ENCODE results near the gene CMPK2. TPM values are rescaled to one million over a fixed set of nuclear protein-coding genes. Genes with fewer than 3 reads are reported as not detected.

Gene CMPK2
- total RNA-seq, 3 donors from 2014 or later (not counting 1 experiment from before 2014, with no cell fraction given) = 5.8 to 11.4 (median 8.6) TPM

DNA sequence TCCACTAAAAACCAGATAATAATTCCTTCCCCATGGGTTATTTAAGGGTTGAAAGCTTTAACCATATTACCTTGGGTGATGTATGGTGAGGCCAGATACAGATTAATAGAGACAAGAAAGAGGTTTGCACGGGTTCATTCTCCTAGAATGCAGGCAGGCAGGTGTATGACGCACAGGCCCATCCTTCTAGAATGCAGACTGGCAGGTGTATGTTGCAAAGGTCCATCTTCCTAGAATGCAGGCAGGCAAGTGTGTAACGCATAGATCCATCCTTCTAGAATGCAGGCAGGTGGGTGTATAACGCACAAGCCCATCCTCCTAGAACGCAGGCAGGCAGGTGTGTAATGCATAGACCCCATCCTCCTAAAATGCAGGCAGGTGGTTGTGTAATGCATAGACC lies 15.8 kb upstream of the CMPK2 start:
- no peak for ATAC-seq
- peaks cover 38 to 39% of the 10 kb centered on the region in 2 donors for H3K4me1 Mint-ChIP-seq
- H3K27me3 Mint-ChIP-seq (ENCODE audit: low read depth in 2 of 2) = no peaks in the 10 kb centered on the region
- no peaks in the 10 kb centered on the region for H3K9me3 ChIP-seq (ENCODE audit: control insufficient read depth, insufficient read depth, low read length)
- no peaks in the 10 kb centered on the region for H3K9me3 Mint-ChIP-seq
- H3K27ac Mint-ChIP-seq = no peak overlapping the region
- TF ChIP-seq, protein P1, sequence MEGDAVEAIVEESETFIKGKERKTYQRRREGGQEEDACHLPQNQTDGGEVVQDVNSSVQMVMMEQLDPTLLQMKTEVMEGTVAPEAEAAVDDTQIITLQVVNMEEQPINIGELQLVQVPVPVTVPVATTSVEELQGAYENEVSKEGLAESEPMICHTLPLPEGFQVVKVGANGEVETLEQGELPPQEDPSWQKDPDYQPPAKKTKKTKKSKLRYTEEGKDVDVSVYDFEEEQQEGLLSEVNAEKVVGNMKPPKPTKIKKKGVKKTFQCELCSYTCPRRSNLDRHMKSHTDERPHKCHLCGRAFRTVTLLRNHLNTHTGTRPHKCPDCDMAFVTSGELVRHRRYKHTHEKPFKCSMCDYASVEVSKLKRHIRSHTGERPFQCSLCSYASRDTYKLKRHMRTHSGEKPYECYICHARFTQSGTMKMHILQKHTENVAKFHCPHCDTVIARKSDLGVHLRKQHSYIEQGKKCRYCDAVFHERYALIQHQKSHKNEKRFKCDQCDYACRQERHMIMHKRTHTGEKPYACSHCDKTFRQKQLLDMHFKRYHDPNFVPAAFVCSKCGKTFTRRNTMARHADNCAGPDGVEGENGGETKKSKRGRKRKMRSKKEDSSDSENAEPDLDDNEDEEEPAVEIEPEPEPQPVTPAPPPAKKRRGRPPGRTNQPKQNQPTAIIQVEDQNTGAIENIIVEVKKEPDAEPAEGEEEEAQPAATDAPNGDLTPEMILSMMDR (IDR thresholded peaks at IDR 0.05) = no peak
- intact Hi-C loops (cut with micrococcal nuclease) = no loop called here
- no peak overlapping the region for H3K27ac ChIP-seq (ENCODE audit: low read length)
- H3K4me1 ChIP-seq (ENCODE audit: control insufficient read depth, insufficient read depth, low read length) = peaks cover 17% of the 10 kb centered on the region
- H3K4me3 Mint-ChIP-seq = no peak overlapping the region
- 98% methylated on average over 5 of the region's 5 CpGs for WGBS (ENCODE audit: insufficient coverage)
- no peaks in the 10 kb centered on the region for H3K27me3 ChIP-seq (ENCODE audit: control insufficient read depth, insufficient read depth, low read length)
- DNase-seq = no peak
- H3K36me3 ChIP-seq (ENCODE audit: control insufficient read depth, insufficient read depth, low read length) = no peaks in the 10 kb centered on the region
- no peak overlapping the region for H3K4me3 ChIP-seq (ENCODE audit: low read length)
- no peaks in the 10 kb centered on the region for H3K36me3 Mint-ChIP-seq

DNA sequence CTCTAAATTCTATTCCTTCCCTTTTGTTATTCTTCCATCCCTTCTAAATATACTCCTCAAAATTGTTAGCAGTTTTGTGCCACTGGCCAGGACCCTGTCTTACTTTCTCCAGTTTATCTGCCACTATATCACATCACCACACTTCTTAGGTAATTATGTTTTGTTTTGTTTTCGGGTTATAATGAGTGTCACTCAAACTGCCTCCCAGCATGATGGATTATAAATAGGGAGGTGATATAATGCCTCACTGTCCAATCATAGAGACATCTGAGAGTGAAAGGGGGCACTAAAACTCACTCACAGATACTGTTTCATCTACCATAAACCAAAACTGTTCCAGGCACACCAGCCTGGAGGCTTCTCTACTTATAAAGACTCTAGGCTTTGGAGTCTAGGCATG lies 15.3 kb upstream of the CMPK2 start:
- no peaks in the 10 kb centered on the region for H3K9me3 Mint-ChIP-seq
- Histone ChIP-seq H3K36me3 (ENCODE audit: control insufficient read depth, insufficient read depth, low read length) (no peaks in the 10 kb centered on the region), H3K27me3 (ENCODE audit: control insufficient read depth, insufficient read depth, low read length) (no peaks in the 10 kb centered on the region), H3K9me3 (ENCODE audit: control insufficient read depth, insufficient read depth, low read length) (no peaks in the 10 kb centered on the region), H3K27ac (ENCODE audit: low read length) (no peak overlapping the region), H3K4me3 (ENCODE audit: low read length) (no peak overlapping the region), H3K4me1 (ENCODE audit: control insufficient read depth, insufficient read depth, low read length) (peaks cover 17% of the 10 kb centered on the region)
- no CpG with 5 or more reads among the region's 1 CpG for WGBS (ENCODE audit: insufficient coverage)
- ATAC-seq = no peak
- TF ChIP-seq, protein P1 (IDR thresholded peaks at IDR 0.05) = no peak
- intact Hi-C loops (cut with micrococcal nuclease) = no loop called here
- H3K4me1 Mint-ChIP-seq = peaks cover 38 to 39% of the 10 kb centered on the region in 2 donors
- peak overlapping the region; percentile 19 to 79 for H3K27ac Mint-ChIP-seq
- no peak for DNase-seq
- peak overlapping the region; percentile 22 for H3K4me3 Mint-ChIP-seq
- H3K36me3 Mint-ChIP-seq = no peaks in the 10 kb centered on the region
- H3K27me3 Mint-ChIP-seq (ENCODE audit: low read depth in 2 of 2) = no peaks in the 10 kb centered on the region

DNA sequence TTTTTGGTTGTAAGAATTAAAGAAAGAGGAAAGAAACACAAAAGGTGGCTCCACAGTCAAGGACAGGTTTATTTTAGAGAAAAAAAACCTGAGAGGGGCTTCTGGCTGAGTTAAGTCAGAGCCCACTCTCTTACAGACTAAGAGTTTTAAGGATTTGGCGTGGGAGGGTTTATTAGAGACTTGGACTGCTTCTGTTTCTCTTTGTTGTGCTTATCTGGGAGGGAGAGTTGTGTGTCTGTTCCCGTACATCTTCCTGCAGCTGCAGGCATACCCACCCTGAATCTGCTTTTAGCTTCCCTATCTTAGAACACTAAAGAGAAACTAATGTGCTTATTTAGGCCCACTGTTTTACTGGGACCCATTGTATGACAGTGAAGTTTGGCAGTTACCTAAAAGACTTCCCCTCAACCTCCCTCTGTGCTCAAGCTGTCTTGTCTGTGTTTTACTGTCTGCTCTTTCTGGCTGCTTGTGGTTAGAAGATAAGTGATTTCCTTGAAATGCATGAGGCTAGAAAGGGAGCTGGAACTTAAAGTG lies 14.6 kb upstream of the CMPK2 start:
- Histone ChIP-seq H3K4me1 (ENCODE audit: control insufficient read depth, insufficient read depth, low read length) (peaks cover 17% of the 10 kb centered on the region), H3K27ac (ENCODE audit: low read length) (peak overlapping the region; percentile 8), H3K4me3 (ENCODE audit: low read length) (no peak overlapping the region), H3K9me3 (ENCODE audit: control insufficient read depth, insufficient read depth, low read length) (no peaks in the 10 kb centered on the region), H3K27me3 (ENCODE audit: control insufficient read depth, insufficient read depth, low read length) (no peaks in the 10 kb centered on the region), H3K36me3 (ENCODE audit: control insufficient read depth, insufficient read depth, low read length) (no peaks in the 10 kb centered on the region)
- H3K9me3 Mint-ChIP-seq = no peaks in the 10 kb centered on the region
- peaks cover 38 to 39% of the 10 kb centered on the region in 2 donors for H3K4me1 Mint-ChIP-seq
- no peaks in the 10 kb centered on the region for H3K27me3 Mint-ChIP-seq (ENCODE audit: low read depth in 2 of 2)
- DNase-seq = peak in 1 of 2 donors; percentile 60
- H3K4me3 Mint-ChIP-seq = peak overlapping the region; percentile 10
- H3K36me3 Mint-ChIP-seq = no peaks in the 10 kb centered on the region
- TF ChIP-seq, protein P1 (IDR thresholded peaks at IDR 0.05) = no peak
- H3K27ac Mint-ChIP-seq = peak overlapping the region; percentile 19 to 79
- WGBS (ENCODE audit: insufficient coverage) = 63% methylated on average over 1 of the region's 2 CpGs
- intact Hi-C loops (cut with micrococcal nuclease) = no loop called here
- ATAC-seq = peak in 1 of 3 donors; percentile 20

DNA sequence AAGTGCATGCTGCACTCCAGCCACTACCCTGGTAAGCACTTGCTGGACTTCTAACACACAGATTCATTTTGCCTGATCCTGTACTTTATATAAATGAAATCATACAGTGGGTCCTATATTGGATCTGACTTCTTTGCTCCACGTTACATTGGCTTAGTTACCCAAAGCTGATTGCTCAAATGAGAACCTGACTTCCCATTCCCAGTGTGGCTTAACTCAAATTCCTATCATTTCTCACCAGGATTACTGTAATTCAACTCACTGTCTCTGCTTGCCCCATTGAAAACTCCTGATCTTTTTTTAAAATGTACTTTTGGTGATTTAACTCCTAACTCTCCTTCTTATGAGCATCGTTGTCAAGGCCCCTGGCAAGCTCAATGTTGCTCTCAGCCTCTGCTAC lies 13.3 kb upstream of the CMPK2 start:
- WGBS (ENCODE audit: insufficient coverage) = 98% methylated on average over 2 of the region's 2 CpGs
- H3K4me1 Mint-ChIP-seq = peaks cover 38 to 39% of the 10 kb centered on the region in 2 donors
- H3K27ac Mint-ChIP-seq = peak overlapping the region in 1 of 2 donors; percentile 69
- H3K27me3 Mint-ChIP-seq (ENCODE audit: low read depth in 2 of 2) = no peaks in the 10 kb centered on the region
- Histone ChIP-seq H3K36me3 (ENCODE audit: control insufficient read depth, insufficient read depth, low read length) (no peaks in the 10 kb centered on the region), H3K9me3 (ENCODE audit: control insufficient read depth, insufficient read depth, low read length) (no peaks in the 10 kb centered on the region), H3K27me3 (ENCODE audit: control insufficient read depth, insufficient read depth, low read length) (no peaks in the 10 kb centered on the region), H3K4me1 (ENCODE audit: control insufficient read depth, insufficient read depth, low read length) (peaks cover 17% of the 10 kb centered on the region), H3K4me3 (ENCODE audit: low read length) (no peak overlapping the region), H3K27ac (ENCODE audit: low read length) (no peak overlapping the region)
- H3K36me3 Mint-ChIP-seq = no peaks in the 10 kb centered on the region
- ATAC-seq = no peak
- TF ChIP-seq, protein P1 (IDR thresholded peaks at IDR 0.05) = no peak
- DNase-seq = no peak
- peaks cover 0 to 2% of the 10 kb centered on the region in 2 donors for H3K9me3 Mint-ChIP-seq
- intact Hi-C loops (cut with micrococcal nuclease) = no loop called here
- H3K4me3 Mint-ChIP-seq = peak overlapping the region; percentile 86
